ENCODE results near the gene POLR2E. TPM values are rescaled to one million over a fixed set of nuclear protein-coding genes. Genes with fewer than 3 reads are reported as not detected.

Gene POLR2E
- total and polyA plus RNA-seq, 2 of the 13 experiments (the other 11 are each of a cell fraction or from before 2014, with no cell fraction given) = 140 to 272 TPM

- TF ChIP-seq BCL3 (CRISPR knock-in tag; IDR thresholded peaks at IDR 0.05) (0 out of 2 replicates have a peak, but pooled peaks have one; percentile 43), KAT8 (CRISPR knock-in tag; IDR thresholded peaks at IDR 0.05) (peak; percentile 86), TBX2 (CRISPR knock-in tag; IDR thresholded peaks at IDR 0.05; ENCODE audit: borderline replicate concordance) (peak; percentile 92), ZNF790 (CRISPR knock-in tag; IDR thresholded peaks at IDR 0.05; ENCODE audit: borderline replicate concordance) (no peak), SKI (IDR thresholded peaks at IDR 0.05; ENCODE audit: partially characterized antibody) (no peak), ZNF687 (CRISPR knock-in tag; IDR thresholded peaks at IDR 0.05) (peak; percentile 88), CERS6 (CRISPR knock-in tag; IDR thresholded peaks at IDR 0.05) (no peak), ZNF20 (CRISPR knock-in tag; IDR thresholded peaks at IDR 0.05) (no peak), U2AF2 (IDR thresholded peaks at IDR 0.05; ENCODE audit: low read depth, low read length) (no peak), ZNF713 (CRISPR knock-in tag; IDR thresholded peaks at IDR 0.05) (peak; percentile 94; the same call in 1 of the 2 replicates), ZNF274 (CRISPR knock-in tag; IDR thresholded peaks at IDR 0.05) (no peak; the same call in 1 of the 2 replicates), ZNF574 (CRISPR knock-in tag; IDR thresholded peaks at IDR 0.05) (peak; percentile 67), ZNF75D (CRISPR knock-in tag; IDR thresholded peaks at IDR 0.05; ENCODE audit: borderline replicate concordance) (no peak), ZNF143 (CRISPR knock-in tag; IDR thresholded peaks at IDR 0.05) (no peak), ZNF503 (CRISPR knock-in tag; IDR thresholded peaks at IDR 0.05) (no peak), ZNF773 (CRISPR knock-in tag; IDR thresholded peaks at IDR 0.05; ENCODE audit: borderline replicate concordance) (0 out of 2 replicates have a peak, but pooled peaks have one; percentile 35)
These were observed 18.1 kb upstream of the POLR2E start (continued) for GRCh38 chr19:1113030-1113985.
